HS-27A (cell line): ENCODE results near the gene DCUN1D1.

Experiments used
- DNase-seq: peaks from one replicate; pipeline ENCODE4 v3.0.0-alpha.2; 2012; ENCODE audit warnings: low read depth, missing footprints

Gene DCUN1D1

DNA sequence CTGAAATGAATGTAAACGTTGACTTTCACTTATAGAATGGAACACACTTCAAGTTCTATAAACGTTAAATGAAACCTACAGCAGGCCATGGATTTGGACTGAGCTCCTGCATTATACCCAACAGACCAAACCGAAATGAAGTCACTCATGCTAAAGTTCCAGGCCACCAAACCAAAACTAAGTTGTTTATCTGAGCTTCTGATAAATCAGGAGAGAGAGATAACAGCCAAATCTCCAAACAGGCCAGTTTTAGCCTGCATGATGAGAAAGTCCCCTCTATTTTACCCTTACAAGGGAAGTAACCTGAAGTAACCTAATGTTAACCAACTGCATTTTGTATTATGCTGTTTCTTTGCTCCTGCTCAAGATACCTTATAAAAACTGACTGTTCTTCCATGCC is 44.5 kb downstream of the DCUN1D1 start:
- DNase-seq = no peak

DNA sequence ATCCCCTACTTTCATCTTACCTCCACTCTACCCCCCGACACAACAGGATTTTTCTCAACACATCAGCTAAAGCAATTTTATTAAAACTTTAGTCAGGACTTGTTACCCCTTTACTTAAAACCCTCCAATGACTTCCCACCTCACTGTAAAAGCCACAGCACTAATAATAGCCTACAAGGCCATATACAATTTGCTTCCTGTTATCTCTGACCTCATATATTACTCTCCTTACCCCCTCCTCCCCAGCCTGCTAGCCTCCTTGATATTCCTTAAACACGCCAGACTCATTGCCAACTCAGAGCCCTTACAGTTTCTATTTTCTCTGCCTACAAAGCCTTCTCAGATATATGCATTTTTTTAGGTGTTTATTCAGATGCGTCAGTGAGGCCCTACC is 54.4 kb downstream of the DCUN1D1 start:
- no peak for DNase-seq

DNA sequence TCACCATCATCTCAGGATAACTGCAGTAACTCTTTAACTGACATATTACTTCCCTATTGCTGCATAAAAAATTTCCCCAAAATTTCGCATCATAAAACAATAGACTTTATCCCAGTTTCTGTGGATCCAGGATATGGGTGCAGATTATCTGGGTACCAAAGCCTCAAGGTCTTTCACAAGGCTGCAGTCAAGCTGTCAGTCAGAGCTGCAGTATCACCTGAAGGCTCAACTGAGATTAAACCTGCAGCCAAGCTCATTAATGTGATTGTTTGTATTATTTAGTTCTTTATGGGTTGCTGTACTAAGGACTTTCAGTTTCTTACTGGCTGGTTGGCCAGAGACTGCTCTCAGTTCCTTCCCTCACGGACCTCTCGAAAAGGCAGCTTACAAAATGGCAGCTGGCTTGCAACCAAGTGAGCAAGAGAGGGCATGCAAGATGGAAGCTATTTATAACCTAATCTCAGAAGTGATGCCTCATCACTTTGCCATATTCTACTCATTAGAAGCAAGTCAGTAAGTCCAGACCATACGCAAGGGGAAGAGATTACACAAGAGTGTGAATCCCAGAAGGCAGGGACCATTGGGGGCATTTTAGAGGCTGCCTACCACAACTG is 54.9 kb downstream of the DCUN1D1 start:
- no peak for DNase-seq

DNA sequence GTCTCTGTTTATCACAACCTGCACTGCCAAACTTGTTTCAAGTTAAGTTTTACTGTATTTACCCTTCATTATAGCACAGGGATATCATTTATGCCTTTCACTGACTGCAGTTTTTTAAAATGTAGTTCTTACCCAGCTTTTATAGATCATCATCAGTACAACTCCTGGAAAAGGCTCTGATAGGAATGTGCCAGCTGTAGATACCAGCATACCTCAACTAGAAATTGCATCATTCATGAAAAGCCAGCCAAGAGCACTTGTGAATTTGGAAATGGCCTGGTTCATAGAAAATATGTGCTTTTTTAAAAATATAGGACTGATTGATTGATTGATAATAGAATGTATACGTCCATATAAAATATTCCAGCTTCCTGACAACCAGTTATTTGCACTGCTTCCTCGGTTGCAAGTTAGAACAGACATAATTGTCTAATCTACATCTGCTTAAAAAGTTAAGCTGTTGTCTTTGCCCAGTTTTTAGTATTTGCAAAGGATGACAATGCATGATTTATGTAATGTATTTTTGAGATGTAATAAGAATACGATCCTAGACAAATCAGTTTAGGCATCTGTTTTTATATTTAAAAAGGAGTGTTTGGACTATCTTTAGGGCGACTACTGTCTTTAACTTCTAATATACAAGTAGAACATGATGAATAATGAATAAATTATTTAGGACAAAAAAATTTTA is 58.5 kb downstream of the DCUN1D1 start:
- DNase-seq = no peak

DNA sequence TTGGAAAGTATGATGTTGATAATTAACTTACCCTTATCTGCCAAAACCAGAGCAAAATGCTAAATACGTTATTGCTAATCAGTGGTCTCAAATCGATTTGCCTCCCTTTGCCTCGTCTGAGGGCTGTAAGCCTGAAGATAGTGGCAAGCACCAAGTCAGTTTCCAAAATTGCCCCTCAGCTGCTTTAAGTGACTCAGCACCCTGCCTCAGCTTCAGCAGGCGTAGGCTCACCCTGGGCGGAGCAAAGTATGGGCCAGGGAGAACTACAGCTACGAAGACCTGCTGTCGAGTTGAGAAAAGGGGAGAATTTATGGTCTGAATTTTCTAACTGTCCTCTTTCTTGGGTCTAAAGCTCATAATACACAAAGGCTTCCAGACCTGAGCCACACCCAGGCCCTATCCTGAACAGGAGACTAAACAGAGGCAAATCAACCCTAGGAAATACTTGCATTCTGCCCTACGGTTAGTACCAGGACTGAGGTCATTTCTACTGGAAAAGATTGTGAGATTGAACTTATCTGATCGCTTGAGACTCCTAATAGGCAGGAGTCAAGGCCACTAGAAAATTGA is 59.7 kb downstream of the DCUN1D1 start:
- DNase-seq = no peak

DNA sequence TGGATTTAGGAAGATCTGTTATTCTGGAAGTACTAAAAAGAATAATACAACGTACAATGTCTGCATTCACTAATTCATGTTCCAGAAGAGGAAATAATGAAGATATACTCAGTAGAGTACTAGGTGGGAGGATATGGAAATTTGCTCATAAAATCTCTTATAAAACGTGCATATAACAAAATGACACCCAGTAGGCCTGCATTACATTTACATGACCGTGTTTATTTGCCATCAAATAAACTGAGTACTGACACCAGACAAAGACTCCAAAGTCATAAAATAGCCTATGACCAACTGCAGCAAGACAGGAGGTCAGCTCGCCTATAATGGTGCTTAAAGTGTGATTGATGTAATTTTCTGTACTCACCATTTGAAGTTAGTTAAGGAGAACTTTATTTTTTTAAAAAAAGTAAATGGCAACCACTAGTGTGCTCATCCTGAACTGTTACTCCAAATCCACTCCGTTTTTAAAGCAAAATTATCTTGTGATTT is 60.4 kb downstream of the DCUN1D1 start:
- DNase-seq = no peak

DNA sequence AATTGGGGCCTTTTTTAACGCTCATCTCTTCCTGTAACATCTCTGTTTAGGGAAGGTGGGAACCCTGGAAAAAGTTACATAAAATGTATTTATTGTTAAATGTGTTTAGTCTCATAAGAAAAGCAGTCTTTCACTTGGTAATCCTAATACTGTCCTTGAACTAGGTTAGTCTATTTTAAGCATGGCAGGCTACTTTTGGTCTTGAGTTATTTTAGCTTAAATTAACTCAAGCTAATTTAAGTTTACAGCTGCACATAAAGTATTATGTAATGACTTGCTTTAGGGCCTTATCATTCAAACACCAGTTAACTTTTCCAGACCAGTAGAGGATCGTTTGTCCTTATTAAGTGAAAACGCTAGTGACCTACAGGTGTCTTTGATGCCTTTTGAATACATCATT is 63.2 kb downstream of the DCUN1D1 start:
- no peak for DNase-seq

DNA sequence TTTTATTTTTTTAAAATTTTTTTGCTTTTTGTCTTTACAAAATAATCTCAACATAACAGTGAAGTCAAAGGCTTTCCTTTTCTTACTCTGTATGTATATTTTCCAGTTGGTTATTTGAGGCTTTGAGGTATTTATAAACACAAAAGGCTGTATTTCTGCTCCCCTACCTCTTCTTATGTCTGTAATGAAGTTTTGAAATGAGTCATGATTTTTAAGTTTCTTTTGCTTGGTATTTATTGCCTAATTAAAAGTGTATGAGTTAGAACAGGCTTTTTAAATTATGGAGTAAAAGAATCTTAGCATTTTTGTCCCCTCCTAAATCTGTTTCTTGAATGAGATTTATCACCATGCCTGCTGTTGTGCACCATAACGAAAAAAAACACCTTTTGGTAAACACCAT is 66.0 kb downstream of the DCUN1D1 start:
- no peak for DNase-seq

DNA sequence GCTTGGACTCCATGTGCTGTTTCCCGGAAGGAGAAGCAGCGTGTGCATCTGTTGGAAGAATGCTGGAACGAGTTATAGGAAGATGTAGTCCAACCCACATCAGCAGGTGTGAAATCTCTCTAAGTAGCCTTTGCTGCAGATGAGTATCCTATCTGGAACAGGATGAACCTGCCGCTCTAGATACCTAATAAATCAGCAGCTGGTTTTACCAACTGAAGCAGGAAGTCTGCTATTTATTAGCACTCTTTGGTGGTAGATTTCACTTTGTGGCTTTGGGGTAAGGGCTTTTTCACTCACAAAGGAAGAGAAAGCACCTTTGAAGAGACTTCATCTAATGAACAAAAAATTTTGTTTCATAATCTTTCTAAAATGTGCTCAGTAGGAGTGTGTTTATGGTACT is 66.4 kb downstream of the DCUN1D1 start:
- no peak for DNase-seq

DNA sequence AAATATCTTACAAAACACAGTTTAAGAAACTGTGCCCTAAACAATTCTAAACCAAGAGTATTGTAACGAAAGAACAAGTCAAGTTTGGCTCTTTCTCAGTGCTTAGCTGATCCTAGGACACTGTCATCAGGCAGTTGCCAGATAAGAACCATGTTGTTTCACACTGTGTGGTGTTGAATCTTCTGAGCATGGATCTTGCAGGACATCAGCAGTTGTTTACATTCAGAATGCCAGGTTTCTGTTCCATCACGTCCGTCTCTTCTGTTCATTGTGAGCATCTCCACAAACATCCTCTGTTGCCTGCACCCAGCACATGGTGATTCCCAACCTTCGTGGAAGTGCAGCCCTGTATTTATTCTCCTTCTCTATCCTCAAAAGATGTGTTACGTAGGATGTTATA is 67.9 kb downstream of the DCUN1D1 start:
- DNase-seq = no peak

DNA sequence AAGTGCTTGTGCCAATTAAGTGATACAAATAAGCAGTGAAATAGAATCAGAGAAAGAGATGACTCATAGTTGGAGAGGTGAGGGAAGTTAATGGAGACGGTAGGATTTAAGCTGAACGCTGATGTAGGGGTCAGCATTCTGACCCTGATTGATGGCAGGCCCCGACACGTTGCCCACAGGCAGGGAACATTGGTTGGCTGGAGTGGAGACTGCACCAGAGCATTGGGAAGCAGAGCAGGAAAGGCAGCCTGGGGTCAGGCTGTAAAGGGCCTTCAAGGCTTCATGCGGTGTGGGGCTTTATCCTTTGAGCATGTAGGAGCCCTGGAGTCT is 68.6 kb downstream of the DCUN1D1 start:
- no peak for DNase-seq

DNA sequence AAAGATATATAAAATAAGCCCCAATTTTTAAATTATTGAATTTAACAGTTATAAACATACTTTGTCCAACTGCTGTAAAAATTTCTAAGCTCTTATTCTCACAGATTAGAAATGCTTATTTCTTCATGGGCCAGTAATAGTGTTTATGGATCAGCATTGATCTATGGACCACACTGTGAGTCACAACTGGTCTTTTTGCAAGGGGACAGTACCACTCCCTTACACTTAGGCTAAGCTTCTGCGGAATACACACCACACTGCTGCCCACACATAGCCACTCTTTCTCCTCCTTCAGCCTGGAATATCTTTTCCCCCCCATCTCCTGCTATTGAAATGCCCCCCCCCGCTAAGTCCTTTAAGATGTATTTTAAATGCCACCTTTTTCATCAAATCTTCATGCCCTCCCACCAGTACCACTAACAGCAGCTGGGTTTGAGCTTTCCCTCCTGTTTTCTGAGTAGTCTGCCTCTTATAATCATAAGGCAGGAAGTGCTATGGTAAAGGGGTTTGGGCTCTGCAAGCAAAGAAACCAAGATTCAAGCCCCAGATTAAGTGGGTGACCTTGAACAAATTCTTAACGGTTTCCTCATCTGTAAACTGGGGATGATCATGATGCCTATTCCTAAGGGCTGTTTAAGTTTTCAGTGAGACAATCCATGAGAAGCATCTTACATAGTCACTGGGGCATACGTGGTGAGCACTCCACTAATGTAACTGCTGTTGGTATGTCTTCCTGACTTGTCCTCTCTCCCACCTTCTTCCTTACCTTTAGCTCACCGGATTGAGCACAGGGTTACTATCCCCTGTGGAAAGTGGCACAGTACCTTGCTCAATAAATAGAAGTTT is 69.2 kb downstream of the DCUN1D1 start:
- DNase-seq = no peak

DNA sequence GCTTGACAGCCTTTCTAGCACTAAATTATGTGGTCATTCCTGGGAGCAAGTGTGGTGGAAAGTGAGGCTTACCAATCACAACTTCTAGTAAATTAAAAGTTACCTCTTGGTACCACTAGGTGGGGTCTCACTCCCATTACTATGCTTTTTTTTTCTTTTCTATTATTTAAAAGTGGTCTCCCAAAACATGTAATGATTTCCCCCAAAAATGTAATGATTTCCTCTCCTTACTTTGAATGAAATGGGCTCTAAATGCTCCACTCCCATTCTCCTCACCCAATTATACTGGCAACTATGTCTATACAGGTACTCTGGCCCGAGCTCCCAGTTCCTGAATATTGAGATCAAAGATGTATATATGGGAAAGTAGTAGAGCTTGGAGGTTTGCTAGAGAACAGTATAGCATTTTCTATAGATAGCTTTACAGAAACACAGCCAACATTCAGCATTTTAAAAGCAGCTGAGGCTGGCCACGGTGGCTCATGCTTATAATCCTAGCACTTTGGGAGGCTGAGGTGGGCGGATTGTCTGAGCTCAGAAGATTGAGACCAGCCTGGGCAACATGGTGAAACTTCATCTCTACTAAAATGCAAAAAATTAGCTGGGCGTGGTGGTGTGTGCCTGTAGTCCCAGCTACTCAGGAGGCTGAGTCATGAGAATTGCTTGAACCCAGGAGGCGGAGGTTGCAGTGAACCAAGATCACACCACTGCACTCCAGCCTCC is 70.9 kb downstream of the DCUN1D1 start:
- DNase-seq = peak; percentile 7

DNA sequence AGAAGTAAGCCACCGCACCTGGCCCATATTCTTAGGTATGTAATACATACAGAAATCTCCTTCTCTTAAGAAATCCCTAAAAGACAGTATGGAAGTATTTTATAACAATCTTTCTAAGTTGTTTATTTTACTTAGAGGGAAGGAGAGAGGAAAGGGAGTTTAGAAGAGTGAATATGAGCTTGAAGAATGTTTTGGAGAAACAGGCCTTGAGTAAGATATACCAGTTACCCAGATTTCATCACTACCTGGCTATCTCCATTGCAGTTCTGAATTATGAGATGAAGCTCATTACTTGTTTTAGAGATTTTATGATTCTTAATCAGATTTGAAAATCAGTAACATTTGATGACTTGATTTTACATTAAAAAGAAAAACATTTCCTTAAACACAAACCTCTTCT is 71.9 kb downstream of the DCUN1D1 start:
- no peak for DNase-seq

DNA sequence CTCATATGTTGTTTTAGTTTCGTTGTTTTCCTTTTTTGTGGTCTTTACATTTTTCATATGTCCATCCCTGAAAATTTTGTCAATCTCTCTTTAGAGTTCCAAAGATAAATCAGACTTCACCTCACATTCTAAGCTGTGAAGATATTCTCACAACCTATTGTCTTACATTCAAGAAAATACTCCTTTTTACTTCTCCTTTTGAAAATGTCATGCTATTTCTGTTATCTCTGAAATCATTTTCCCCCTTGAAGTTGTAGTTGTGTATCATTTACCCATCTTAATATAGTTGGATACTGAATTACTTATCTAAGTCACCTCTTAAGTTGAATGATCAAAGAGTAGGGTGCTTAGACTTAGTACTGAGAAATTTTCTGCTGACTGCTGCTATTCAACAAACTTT is 74.3 kb downstream of the DCUN1D1 start:
- DNase-seq = no peak

DNA sequence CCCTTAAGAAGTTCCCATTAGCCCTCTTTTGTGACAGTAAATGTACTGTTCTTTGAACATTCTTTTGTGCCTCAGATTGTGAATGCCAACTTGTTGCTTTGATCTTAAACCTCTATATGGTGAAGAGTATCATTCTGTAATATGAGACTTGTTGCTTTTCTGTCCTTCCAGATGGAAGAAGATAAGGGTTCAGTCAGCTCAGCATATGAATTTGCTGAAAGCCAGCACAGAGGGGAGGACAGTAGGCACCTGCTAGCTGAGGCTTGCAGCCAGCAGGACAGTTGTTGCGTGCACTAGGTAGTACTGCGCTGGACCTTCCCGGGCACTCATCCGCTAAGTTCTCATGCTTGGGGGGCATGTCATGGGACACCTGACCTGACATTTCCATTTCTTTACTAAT is 74.7 kb downstream of the DCUN1D1 start:
- DNase-seq = no peak

DNA sequence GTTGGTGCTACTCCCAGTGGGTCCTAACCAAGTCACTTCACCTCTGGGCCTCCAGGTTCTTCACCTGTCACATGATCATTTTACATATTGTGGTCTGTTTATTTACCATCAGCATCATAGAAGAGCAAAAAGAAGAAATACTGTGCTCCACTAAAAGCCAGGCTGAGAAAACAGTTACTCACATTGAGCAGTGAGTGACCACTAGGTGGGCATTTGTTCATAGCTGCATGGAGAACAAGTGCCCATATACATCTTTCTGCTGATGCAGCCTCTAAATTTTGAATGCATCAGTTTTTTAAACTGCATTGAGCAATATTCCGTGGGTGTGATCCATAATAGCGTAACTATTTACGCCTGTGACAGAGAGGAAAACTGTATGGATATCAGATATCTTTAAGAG is 76.2 kb downstream of the DCUN1D1 start:
- no peak for DNase-seq

DNA sequence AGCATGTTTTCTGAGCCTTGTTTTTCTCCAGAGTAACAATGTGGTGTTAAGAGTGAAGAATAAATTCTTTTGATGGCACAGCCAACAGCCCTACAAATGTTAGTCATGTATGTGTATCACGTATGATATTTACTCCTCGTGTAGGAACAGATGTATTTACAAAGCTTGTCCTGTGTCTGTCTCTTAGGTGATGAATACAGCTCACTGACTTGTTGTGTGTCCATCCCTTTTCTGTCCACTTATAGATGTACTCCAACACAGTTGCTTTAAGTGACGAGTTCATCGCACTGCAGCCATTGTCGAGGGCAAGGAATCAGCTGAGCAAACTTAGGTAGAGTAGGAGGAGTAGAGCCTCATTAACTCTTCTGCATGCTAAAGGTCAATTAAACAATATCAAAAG is 78.1 kb downstream of the DCUN1D1 start:
- DNase-seq = no peak

DNA sequence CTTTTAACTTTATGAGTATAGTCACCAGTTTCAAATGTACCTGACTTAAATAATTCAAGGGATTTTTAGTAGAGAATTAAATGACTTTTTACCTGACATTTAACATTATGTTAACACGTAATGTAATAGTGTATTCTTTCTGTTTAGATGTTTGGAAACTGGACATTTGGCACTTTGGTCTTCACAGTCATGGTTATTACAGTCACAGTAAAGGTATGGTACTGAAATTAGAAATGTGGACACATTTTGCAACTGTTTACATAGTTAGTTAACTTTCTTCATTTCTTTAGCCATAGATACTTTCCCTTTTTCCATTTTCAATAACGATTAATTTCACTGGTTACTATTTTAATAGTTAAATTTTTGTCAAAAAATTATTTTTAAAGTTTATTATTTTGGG is 83.8 kb downstream of the DCUN1D1 start:
- no peak for DNase-seq

DNA sequence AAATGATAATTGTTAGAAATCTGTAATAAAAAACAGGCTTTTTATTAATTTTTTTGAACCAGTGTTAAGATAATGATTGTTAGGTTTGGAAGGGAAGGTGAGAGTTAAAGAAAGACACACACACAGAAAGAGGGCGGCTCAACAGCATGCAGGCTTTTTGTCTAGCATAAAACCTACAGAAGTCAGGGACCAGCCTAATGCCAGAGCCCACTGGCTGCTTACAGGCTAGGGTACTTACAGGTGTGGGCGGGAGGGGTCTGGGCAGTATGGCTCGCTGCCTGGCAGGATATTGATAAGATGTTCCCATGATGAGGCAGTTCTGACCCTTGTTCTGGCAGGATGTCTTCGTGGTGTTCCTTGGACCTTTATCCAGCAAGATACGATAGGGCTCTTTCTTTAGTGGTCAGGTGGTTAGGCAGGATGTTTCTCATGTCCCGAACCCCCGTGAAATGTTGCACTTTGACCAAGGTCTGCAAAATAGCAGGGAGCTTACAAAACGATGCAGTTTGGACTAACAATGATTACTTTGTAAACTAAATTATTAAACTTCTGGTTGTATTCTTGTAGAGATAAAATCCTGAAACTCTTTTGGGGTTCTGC is 84.7 kb downstream of the DCUN1D1 start:
- DNase-seq = no peak

DNA sequence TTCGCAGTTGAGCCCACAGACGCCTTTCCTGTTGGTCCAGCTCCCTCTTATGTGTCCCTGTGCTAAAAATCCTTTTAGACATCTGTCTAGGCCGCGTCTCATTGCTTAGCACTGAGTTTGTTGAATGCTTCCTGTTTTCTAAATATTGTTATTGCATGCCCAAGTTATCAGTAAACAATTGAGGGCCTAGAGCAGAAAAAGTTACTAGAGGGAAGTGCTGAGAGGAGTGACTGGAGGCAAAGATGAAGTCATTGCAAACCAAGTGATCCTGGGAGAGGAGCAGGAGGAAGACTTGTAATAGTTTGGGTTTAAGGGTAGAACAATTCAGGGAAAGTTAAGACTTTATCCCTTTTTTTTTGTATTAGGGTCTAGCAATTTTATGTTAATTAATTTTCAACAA is 88.1 kb downstream of the DCUN1D1 start:
- DNase-seq = no peak

DNA sequence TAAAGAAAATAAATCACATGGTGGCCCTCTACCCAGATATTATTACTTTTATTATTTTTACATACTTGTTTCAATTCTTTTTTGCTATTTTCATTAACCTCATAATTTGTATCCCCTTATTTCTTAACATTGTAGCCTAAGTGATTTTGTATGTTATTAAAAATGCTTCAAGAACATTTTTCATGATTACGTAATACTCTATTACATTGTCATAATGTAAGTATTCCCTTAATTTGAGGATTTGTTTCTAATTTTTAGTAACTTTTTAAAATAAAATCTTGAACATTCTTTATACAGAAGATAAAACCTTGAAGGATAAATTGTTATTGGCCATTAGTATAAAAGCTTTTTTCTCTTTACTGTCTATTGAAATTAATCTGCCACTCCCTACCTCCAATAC is 89.0 kb downstream of the DCUN1D1 start:
- DNase-seq = no peak
